ENCODE results near the gene PARD6B. TPM values are rescaled to one million over a fixed set of nuclear protein-coding genes. Genes with fewer than 3 reads are reported as not detected.
A peak's percentile ranks its signal among the peaks of the same experiment; 100 is the strongest.

The PARD6B gene
- total and polyA plus RNA-seq, 2 of the 13 experiments (the other 11 are each of a cell fraction or from before 2014, with no cell fraction given): 6.9 to 22.2 TPM

- TF ChIP-seq, protein P1, sequence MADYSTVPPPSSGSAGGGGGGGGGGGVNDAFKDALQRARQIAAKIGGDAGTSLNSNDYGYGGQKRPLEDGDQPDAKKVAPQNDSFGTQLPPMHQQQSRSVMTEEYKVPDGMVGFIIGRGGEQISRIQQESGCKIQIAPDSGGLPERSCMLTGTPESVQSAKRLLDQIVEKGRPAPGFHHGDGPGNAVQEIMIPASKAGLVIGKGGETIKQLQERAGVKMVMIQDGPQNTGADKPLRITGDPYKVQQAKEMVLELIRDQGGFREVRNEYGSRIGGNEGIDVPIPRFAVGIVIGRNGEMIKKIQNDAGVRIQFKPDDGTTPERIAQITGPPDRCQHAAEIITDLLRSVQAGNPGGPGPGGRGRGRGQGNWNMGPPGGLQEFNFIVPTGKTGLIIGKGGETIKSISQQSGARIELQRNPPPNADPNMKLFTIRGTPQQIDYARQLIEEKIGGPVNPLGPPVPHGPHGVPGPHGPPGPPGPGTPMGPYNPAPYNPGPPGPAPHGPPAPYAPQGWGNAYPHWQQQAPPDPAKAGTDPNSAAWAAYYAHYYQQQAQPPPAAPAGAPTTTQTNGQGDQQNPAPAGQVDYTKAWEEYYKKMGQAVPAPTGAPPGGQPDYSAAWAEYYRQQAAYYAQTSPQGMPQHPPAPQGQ (CRISPR knock-in tag; IDR thresholded peaks at IDR 0.05; ENCODE audit: borderline replicate concordance): no peak
- peak; percentile 51 for TF ChIP-seq SAP130 (CRISPR knock-in tag; IDR thresholded peaks at IDR 0.05; ENCODE audit: low read depth)
- no peak for TF ChIP-seq SPEN (CRISPR knock-in tag; IDR thresholded peaks at IDR 0.05; ENCODE audit: low read depth)
- 0 out of 2 replicates have a peak, but pooled peaks have one; percentile 26 for TF ChIP-seq ZNF563 (CRISPR knock-in tag; IDR thresholded peaks at IDR 0.05)
- TF ChIP-seq PHB2 (IDR thresholded peaks at IDR 0.05; ENCODE audit: partially characterized antibody): no peak
- no peak for TF ChIP-seq ZNF615 (CRISPR knock-in tag; IDR thresholded peaks at IDR 0.05; ENCODE audit: borderline replicate concordance)
- TF ChIP-seq GABPA (IDR thresholded peaks at IDR 0.05; ENCODE audit: low read depth, low read length): no peak
- TF ChIP-seq GABPA (CRISPR knock-in tag; IDR thresholded peaks at IDR 0.05; ENCODE audit: low read depth): 0 out of 2 replicates have a peak, but pooled peaks have one; percentile 12
- no peak for TF ChIP-seq ZBTB42 (CRISPR knock-in tag; IDR thresholded peaks at IDR 0.05)
- no peak for TF ChIP-seq FOXC1 (CRISPR knock-in tag; IDR thresholded peaks at IDR 0.05; ENCODE audit: borderline replicate concordance)
- no peak for TF ChIP-seq GRHL1 (CRISPR knock-in tag; conservative IDR thresholded peaks at IDR 0.05)
- TF ChIP-seq ZNF142 (CRISPR knock-in tag; IDR thresholded peaks at IDR 0.05): no peak
- TF ChIP-seq LCORL (IDR thresholded peaks at IDR 0.05): peak; percentile 14; the same call in 1 of the 2 replicates
- no peak for TF ChIP-seq LCORL (CRISPR knock-in tag; IDR thresholded peaks at IDR 0.05)
- TF ChIP-seq HDAC6 (IDR thresholded peaks at IDR 0.05; ENCODE audit: low read depth, low read length): no peak
- TF ChIP-seq ZNF335 (CRISPR knock-in tag; IDR thresholded peaks at IDR 0.05): no peak
- TF ChIP-seq NFIC (IDR thresholded peaks at IDR 0.05; ENCODE audit: low read length): no peak
- TF ChIP-seq ZNF251 (CRISPR knock-in tag; IDR thresholded peaks at IDR 0.05): no peak
- no peak for TF ChIP-seq ZNF33A (CRISPR knock-in tag; IDR thresholded peaks at IDR 0.05; ENCODE audit: borderline replicate concordance)
Measured at GRCh38 chr20:50788045-50788991, 56.9 kb downstream of the PARD6B start (continued).

All from HepG2 (cell line).